H1 (cell line): ENCODE results near the gene PGM2L1. TPM values are rescaled to one million over a fixed set of nuclear protein-coding genes. Genes with fewer than 3 reads are reported as not detected.
A peak's percentile ranks its signal among the peaks of the same experiment; 100 is the strongest.

ENCODE experiments used
- CTCF ChIA-PET: fragments of 300-600 bp; sonication (Branson Sonifier 250); formaldehyde crosslinking; loops from one replicate; lab custom pipeline; 2021; ENCODE audit not compliant: partially characterized antibody; lab: Charles Lee
- POLR2A ChIA-PET: fragments of 300-600 bp; sonication (Branson Sonifier 250); formaldehyde crosslinking; loops from one replicate; lab custom pipeline; 2021; ENCODE audit warnings: inconsistent platforms; ENCODE audit not compliant: partially characterized antibody; lab: Charles Lee
- DNase-seq, 2 experiments: peaks; one replicate each; pipeline versions ENCODE4 v3.0.0 to v3.0.0-alpha.2; 2010 to 2022; ENCODE audit warnings: low spot score in 2 of 2, low read depth in 1 of 2, mixed read lengths in 1 of 2
- FAIRE-seq: peaks from 2 replicates; lab custom pipeline; 2011; peaks lifted over from hg19 to GRCh38; lab: Jason Lieb, UNC
- H2AFZ ChIP-seq: 2 replicates; pipeline ENCODE4 v1.8.1; 2012; ENCODE audit warnings: low read length, inconsistent platforms
- H2AK5ac ChIP-seq: 2 replicates; pipeline ENCODE4 v1.6.1; 2013; ENCODE audit warnings: low read depth, low read length
- H2BK120ac ChIP-seq: replicated peaks from 2 replicates; pipeline ENCODE3; 2013; ENCODE audit warnings: low read depth, low read length, inconsistent platforms
- H2BK12ac ChIP-seq: 2 replicates; pipeline ENCODE4 v1.6.1; 2013; ENCODE audit warnings: low read depth, low read length
- H2BK15ac ChIP-seq: 2 replicates; pipeline ENCODE4 v1.6.1; 2013; ENCODE audit warnings: low read length
- H2BK20ac ChIP-seq: 2 replicates; pipeline ENCODE4 v1.6.1; 2013; ENCODE audit warnings: low read length
- H2BK5ac ChIP-seq: 2 replicates; pipeline ENCODE4 v1.6.1; 2013; ENCODE audit warnings: low read depth, low read length
- H3K14ac ChIP-seq: 2 replicates; pipeline ENCODE4 v1.6.1; 2013; ENCODE audit warnings: inconsistent platforms; ENCODE audit not compliant: insufficient read length
- H3K18ac ChIP-seq: 2 replicates; pipeline ENCODE4 v1.6.1; 2013; ENCODE audit warnings: low read length; ENCODE audit errors: extremely low read depth
- H3K23ac ChIP-seq: 2 replicates; pipeline ENCODE4 v1.6.1; 2013; ENCODE audit warnings: inconsistent platforms; ENCODE audit not compliant: insufficient read length
- H3K23me2 ChIP-seq: 2 replicates; pipeline ENCODE4 v1.6.1; 2013; ENCODE audit warnings: low read depth, low read length
- H3K27ac ChIP-seq: 2 replicates; pipeline ENCODE4 v1.6.1; 2011; ENCODE audit warnings: low read depth, low read length, inconsistent platforms
- H3K27me3 ChIP-seq, 4 experiments: replicated peaks in 1 of 4; 1 replicate in 1 of 4; 2 replicates in 3 of 4; pipeline versions ENCODE4 v1.6.1 to v1.8.1; 2011 to 2013; ENCODE audit warnings: low read length in 3 of 4, mild to moderate bottlenecking in 3 of 4, inconsistent platforms in 2 of 4, mixed read lengths in 2 of 4, moderate library complexity in 1 of 4; ENCODE audit not compliant: control insufficient read depth in 3 of 4, insufficient read depth in 3 of 4; ENCODE audit errors: extremely low read depth in 1 of 4
- H3K36me3 ChIP-seq, 4 experiments: 2 replicates each; pipeline versions ENCODE4 v1.6.1 to v1.8.1; 2011 to 2013; ENCODE audit warnings: mild to moderate bottlenecking in 4 of 4, low read length in 3 of 4, moderate library complexity in 2 of 4, control low read depth in 1 of 4, inconsistent platforms in 1 of 4; ENCODE audit not compliant: insufficient read depth in 4 of 4, control insufficient read depth in 2 of 4
- H3K4ac ChIP-seq: replicated peaks from 2 replicates; pipeline ENCODE3; 2013; ENCODE audit warnings: low read length, low read depth, mixed read lengths, inconsistent platforms; ENCODE audit not compliant: insufficient read length
- H3K4me1 ChIP-seq, 4 experiments: replicated peaks in 1 of 4; 1 replicate in 1 of 4; 2 replicates in 3 of 4; pipeline versions ENCODE4 v1.6.1 to v1.8.1; 2011 to 2013; ENCODE audit warnings: low read length in 3 of 4, inconsistent platforms in 2 of 4, mixed read lengths in 1 of 4; ENCODE audit not compliant: insufficient read depth in 4 of 4, control insufficient read depth in 3 of 4
- H3K4me2 ChIP-seq, 2 experiments: 2 replicates each; pipeline versions ENCODE4 v1.6.1 to v1.8.1; 2011 to 2013; ENCODE audit warnings: low read depth in 2 of 2, low read length in 2 of 2, control low read depth in 1 of 2, inconsistent platforms in 1 of 2, mild to moderate bottlenecking in 1 of 2; ENCODE audit not compliant: insufficient read depth in 1 of 2
- H3K4me3 ChIP-seq, 4 experiments: fragments of 200-600, 300-600 bp in 1 of 4; sonication (generic), shearing (Covaris generic), sonication (Bioruptor Twin) in 1 of 4; 2 replicates each; pipeline versions ENCODE4 v1.5.1 to v1.8.1; 2011 to 2016; ENCODE audit warnings: low read length in 4 of 4, low read depth in 3 of 4, control low read depth in 2 of 4, inconsistent platforms in 2 of 4, mild to moderate bottlenecking in 2 of 4, mixed read lengths in 1 of 4, moderate library complexity in 1 of 4; ENCODE audit not compliant: insufficient read depth in 2 of 4; ENCODE audit errors: extremely low read depth in 1 of 4
- H3K56ac ChIP-seq: replicated peaks from 2 replicates; pipeline ENCODE3; 2013; ENCODE audit warnings: low read depth, mild to moderate bottlenecking, mixed read lengths, low read length, inconsistent platforms; ENCODE audit not compliant: insufficient read length
- H3K79me1 ChIP-seq: 2 replicates; pipeline ENCODE4 v1.6.1; 2013; ENCODE audit warnings: low read depth, low read length, control low read depth
- H3K79me2 ChIP-seq, 2 experiments: 2 replicates each; pipeline versions ENCODE4 v1.6.1 to v1.8.1; 2012 to 2013; ENCODE audit warnings: low read length in 2 of 2, mild to moderate bottlenecking in 2 of 2, inconsistent platforms in 1 of 2; ENCODE audit not compliant: insufficient read depth in 2 of 2, control insufficient read depth in 1 of 2
- H3K9ac ChIP-seq, 4 experiments: replicated peaks in 1 of 4; 1 replicate in 1 of 4; 2 replicates in 3 of 4; pipeline versions ENCODE4 v1.6.1 to v1.8.1; 2011 to 2013; ENCODE audit warnings: low read depth in 3 of 4, low read length in 3 of 4, control low read depth in 2 of 4, mild to moderate bottlenecking in 2 of 4, moderate library complexity in 2 of 4, inconsistent platforms in 1 of 4; ENCODE audit errors: extremely low read depth in 1 of 4
- H3K9me3 ChIP-seq, 2 experiments: 2 replicates each; pipeline versions ENCODE4 v1.6.1 to v1.8.1; 2012 to 2013; ENCODE audit warnings: mild to moderate bottlenecking in 2 of 2, moderate library complexity in 2 of 2, control low read depth in 1 of 2, inconsistent platforms in 1 of 2, low read depth in 1 of 2, low read length in 1 of 2, mixed read lengths in 1 of 2; ENCODE audit not compliant: insufficient read depth in 2 of 2
- H4K20me1 ChIP-seq, 2 experiments: replicated peaks in 1 of 2; 2 replicates each; pipeline versions ENCODE3 to v1.8.1; 2011 to 2013; ENCODE audit warnings: inconsistent platforms in 2 of 2, low read length in 2 of 2, mild to moderate bottlenecking in 1 of 2; ENCODE audit not compliant: insufficient read depth in 2 of 2, control insufficient read depth in 1 of 2
- H4K5ac ChIP-seq: 2 replicates; pipeline ENCODE4 v1.6.1; 2013; ENCODE audit warnings: low read length, low read depth, mixed read lengths, inconsistent platforms; ENCODE audit not compliant: insufficient read length
- H4K8ac ChIP-seq: 2 replicates; pipeline ENCODE4 v1.8.0; 2013; ENCODE audit warnings: mild to moderate bottlenecking, moderate library complexity, low read length, inconsistent platforms; ENCODE audit not compliant: insufficient read depth; ENCODE audit errors: extremely low read depth
- H4K91ac ChIP-seq: replicated peaks from 2 replicates; pipeline ENCODE3; 2013; ENCODE audit warnings: low read length, mixed read lengths, inconsistent platforms; ENCODE audit not compliant: insufficient read length
- ASH2L ChIP-seq: fragments of 200-600, 300-600 bp; sonication (generic); IDR thresholded peaks from one replicate; pipeline ENCODE4 v1.7.1; 2017; ENCODE audit warnings: low read length
- CEBPB ChIP-seq: IDR thresholded peaks from 2 replicates; pipeline ENCODE4 v1.6.1; 2012; ENCODE audit warnings: low read depth, low read length
- CREB1 ChIP-seq: IDR thresholded peaks from 2 replicates; pipeline ENCODE4 v1.6.1; 2012; ENCODE audit warnings: inconsistent platforms
- KDM4A ChIP-seq: IDR thresholded peaks from one replicate; pipeline ENCODE4 v1.7.1; 2012; ENCODE audit warnings: low read depth, mild to moderate bottlenecking, moderate library complexity, low read length, inconsistent platforms; ENCODE audit not compliant: severe bottlenecking
- SP1 ChIP-seq: IDR thresholded peaks from 2 replicates; pipeline ENCODE4 v1.6.1; 2011; ENCODE audit warnings: low read depth, low read length
- SP4 ChIP-seq: IDR thresholded peaks from 2 replicates; pipeline ENCODE4 v1.6.1; 2012; ENCODE audit warnings: low read length, inconsistent platforms
- USF2 ChIP-seq: IDR thresholded peaks from 2 replicates; pipeline ENCODE4 v1.6.1; 2011; ENCODE audit warnings: low read length, improper control_type of control experiment
- WGBS, 2 experiments: shearing (Covaris generic) in 1 of 2; methylation state at CpG; one replicate each; pipeline versions ENCODE4 v1.1.6 to v1.1.7; 2013 to 2015; ENCODE audit warnings: low lambda C conversion rate in 2 of 2, mixed read lengths in 2 of 2, inconsistent platforms in 1 of 2, low coverage in 1 of 2, missing lambda C conversion rate in 1 of 2; ENCODE audit not compliant: insufficient replicate concordance in 2 of 2, insufficient coverage in 1 of 2, insufficient read length in 1 of 2; ENCODE audit errors: extremely low coverage in 1 of 2, missing lambda C conversion rate in 1 of 2; 5-methylcytosine and 5-hydroxymethylcytosine counted together
- long read RNA-seq, 2 experiments: library from RNA in 1 of 2; library from capped mRNA in 1 of 2; stranded (forward); transcript quantifications; one replicate each; pipeline ENCODE4 v2.0.0, GENCODE V29; 2021; ENCODE audit warnings: inconsistent platforms in 1 of 2
- polyA minus RNA-seq, 3 experiments: library from RNA; depleted of rRNA, polyadenylated mRNA; stranded (reverse); fragments of >200 nt; gene quantifications; 1 replicate in 2 of 3; 2 replicates in 1 of 3; pipeline ENCODE4 v1.2.3, GENCODE V29; 2011
- polyA plus RNA-seq, 7 experiments: library from polyadenylated mRNA; depleted of rRNA in 3 of 7; stranded (reverse) in 5 of 7; unstranded in 2 of 7; fragments of >200 nt in 5 of 7; fragments of 200-250 nt in 2 of 7; gene quantifications; 1 replicate in 5 of 7; 2 replicates in 1 of 7; 4 replicates in 1 of 7; pipeline versions ENCODE4 v1.2.1 to v1.2.3, GENCODE V29; 2011 to 2013; ENCODE audit warnings: missing spikeins in 2 of 7, mixed read lengths in 2 of 7
- total RNA-seq: library from RNA; stranded (reverse); fragmentation: NEBNext Ultra II Directional; extraction: Animal tissue kit (Norgen Biotek cat#: 25700); gene quantifications from 2 replicates; pipeline ENCODE4 v1.2.1, GENCODE V29; 2021

Gene PGM2L1
- total RNA-seq (40.0 and 42.7 TPM in 2 replicates), polyA plus RNA-seq (2011; rRNA removed) (5.0 and 5.5 TPM in 2 replicates), polyA minus RNA-seq (2011; rRNA and poly(A)+ RNA removed) (11.9 and 12.8 TPM in 2 replicates)
- polyA plus RNA-seq (2011; cell fraction: cytosol; rRNA removed) = 5.8 TPM
- polyA plus RNA-seq (2011; cell fraction: nucleus; rRNA removed) = 13.5 TPM
- polyA plus RNA-seq (2012, experiment 1 of 2) = 6.9 to 13.5 TPM (median 10.4 TPM) in 4 replicates
- polyA plus RNA-seq (2012, experiment 2 of 2) = 1.1 TPM
- 21.1 TPM for polyA plus RNA-seq (2013, experiment 1 of 2)
- polyA plus RNA-seq (2013, experiment 2 of 2) = 18.9 TPM
- 13.5 TPM for polyA minus RNA-seq (2011; cell fraction: cytosol; rRNA and poly(A)+ RNA removed)
- polyA minus RNA-seq (2011; cell fraction: nucleus; rRNA and poly(A)+ RNA removed) = 38.9 TPM
- long read RNA-seq, experiment 1, full-length matches to known transcripts = 1 of 45 reads
- long read RNA-seq, experiment 1, partial matches to known transcripts = 2 of 45 reads
- long read RNA-seq, experiment 1, other reads (novel, unspliced or antisense) = 42 of 45 reads
- long read RNA-seq, experiment 2, full-length matches to known transcripts = 26 of 45 reads
- long read RNA-seq, experiment 2, partial matches to known transcripts = 15 of 45 reads
- long read RNA-seq, experiment 2, other reads (novel, unspliced or antisense) = 4 of 45 reads

- Histone ChIP-seq H3K9ac (peak within 1 kb of the TSS; percentile 65 to 87 (median 73)), H3K14ac (no peak within 1 kb of the TSS), H2BK5ac (peak within 1 kb of the TSS; percentile 95), H3K56ac (peak within 1 kb of the TSS; percentile 87), H4K8ac (peak within 1 kb of the TSS; percentile 98), H4K20me1 (no peaks in the 10 kb centered on the region), H2BK120ac (no peak within 1 kb of the TSS), H4K5ac (peak within 1 kb of the TSS; percentile 87), H3K4me1 (peaks cover 0 to 3% (median 0%) of the 10 kb centered on the region in 4 experiments; a peak in 2 of 7 replicates), H2AFZ (peak within 1 kb of the TSS; percentile 100), H2BK15ac (peak within 1 kb of the TSS; percentile 66), H3K79me1 (no peaks in the 10 kb centered on the region; the same call in 1 of the 2 replicates), H3K36me3 (no peaks in the 10 kb centered on the region), H3K23me2 (peaks cover 8% of the 10 kb centered on the region; the same call in 1 of the 2 replicates), H3K9me3 (no peaks in the 10 kb centered on the region), H3K4me2 (peak within 1 kb of the TSS; percentile 87 to 99), H2BK20ac (no peak within 1 kb of the TSS), H3K23ac (no peak within 1 kb of the TSS), H4K91ac (peak within 1 kb of the TSS; percentile 40), H3K4ac (peak within 1 kb of the TSS; percentile 53), H3K79me2 (peaks cover 0 to 17% of the 10 kb centered on the region in 2 experiments; a peak in 2 of 4 replicates), H2AK5ac (peak within 1 kb of the TSS; percentile 59; the same call in 1 of the 2 replicates), H2BK12ac (peak within 1 kb of the TSS; percentile 92; the same call in 1 of the 2 replicates), H3K27ac (peak within 1 kb of the TSS; percentile 65; the same call in 1 of the 2 replicates), H3K18ac (peak within 1 kb of the TSS; percentile 93), H3K27me3 (no peaks in the 10 kb centered on the region), H3K4me3 (peak within 1 kb of the TSS; percentile 54 to 98 (median 82))
- peak; percentile 77 for FAIRE-seq
- 2% methylated on average over 37 of the region's 71 CpGs; no CpG with 5 or more reads in 1 of the 2 experiments for WGBS, 2 experiments
- CTCF ChIA-PET = interaction anchor here (0.7 to 4.1 kb wide), 3 partner anchors 8 to 63 kb away, joined by 3 to 20 read pairs (median 3); no protein-coding TSS in a partner anchor
- DNase-seq = peak; percentile 83 to 90
- POLR2A ChIA-PET = interaction anchor here (0.6 to 2.2 kb wide), 7 partner anchors 9 to 26 kb away, joined by 3 to 15 read pairs (median 4); no protein-coding TSS in a partner anchor
- TF ChIP-seq SP4 (no peak), USF2 (peak; percentile 10; the same call in 1 of the 2 replicates), ASH2L (peak; percentile 86), KDM4A (peak; percentile 81), CREB1 (peak; percentile 75), SP1 (no peak; the same call in 1 of the 2 replicates), CEBPB (peak; percentile 70)
Measured at GRCh38 chr11:74398244-74399159, at the start of gene PGM2L1. PGM2L1 (minus strand) TSS chr11:74398433; CDS start chr11:74398161, 272 bp downstream.
